Heart right ventricle (tissue), 16 donors: Measurements from ENCODE around the gene SMAD7. TPM values are rescaled to one million over a fixed set of nuclear protein-coding genes. Genes with fewer than 3 reads are reported as not detected.
A peak's percentile ranks its signal among the peaks of the same experiment; 100 is the strongest.

Experiments used
- ATAC-seq, 8 donors: fragments of 200-7000 bp; cut with Tn5 transposase; one replicate each; pipeline ENCODE4 v1.9.1; 2020; ENCODE audit warnings: mild to moderate bottlenecking in 8 of 8, moderate library complexity in 8 of 8, moderate number of reproducible peaks in 1 of 8
- DNase-seq, 2 donors: peaks; one replicate each; pipeline ENCODE4 v3.0.0-alpha.2; 2020
- H3K27ac ChIP-seq, 10 donors: fragments of 200-600 bp; sonication (generic) in 2 of 10; one replicate each; pipeline versions ENCODE4 v1.5.0 to v1.8.0; 2020 to 2022; ENCODE audit warnings: mild to moderate bottlenecking in 3 of 10
- H3K27me3 ChIP-seq, 7 donors: fragments of 200-600 bp; one replicate each; pipeline ENCODE4 v1.8.0; 2021 to 2022; ENCODE audit warnings: mild to moderate bottlenecking in 2 of 7
- H3K36me3 ChIP-seq, 9 donors: fragments of 200-600 bp; sonication (generic) in 1 of 9; one replicate each; pipeline versions ENCODE4 v1.5.0 to v1.8.0; 2020 to 2022; ENCODE audit warnings: mild to moderate bottlenecking in 2 of 9
- H3K4me1 ChIP-seq, 9 donors: fragments of 200-600 bp; sonication (generic) in 1 of 9; one replicate each; pipeline versions ENCODE4 v1.5.0 to v1.8.0; 2020 to 2022; ENCODE audit warnings: mild to moderate bottlenecking in 4 of 9
- H3K4me3 ChIP-seq, 10 donors: fragments of 200-600 bp; sonication (generic) in 2 of 10; one replicate each; pipeline versions ENCODE4 v1.5.0 to v1.8.0; 2020 to 2022; ENCODE audit warnings: mild to moderate bottlenecking in 7 of 10, moderate library complexity in 2 of 10
- H3K9me3 ChIP-seq, 11 donors: fragments of 200-600 bp in 10 of 11; sonication (generic) in 2 of 11; one replicate each; pipeline versions ENCODE4 v1.5.0 to v1.8.0; 2013 to 2022; ENCODE audit warnings: mild to moderate bottlenecking in 2 of 11, control low read depth in 1 of 11, moderate library complexity in 1 of 11
- WGBS, 2 donors: extraction: QIAGEN DNeasy Blood & Tissue Kit; methylation state at CpG; one replicate each; pipeline ENCODE4 v1.1.7; 2013; ENCODE audit warnings: inconsistent platforms in 1 of 2; 5-methylcytosine and 5-hydroxymethylcytosine counted together
- intact Hi-C, 10 donors: fragments of 100-400 bp; cut with DNase I; formaldehyde crosslinking; loops; one replicate each; pipeline versions ENCODE4 v1.11.1 to v1.14.2; 2022
- polyA plus RNA-seq, 2 donors: library from polyadenylated mRNA; stranded (reverse); fragments of 200-250 nt; gene quantifications; one replicate each; pipeline ENCODE4 v1.2.3, GENCODE V29; 2013
- total RNA-seq, 10 donors: library from RNA; stranded (reverse); fragmentation: NEBNext Ultra II Directional in 3 of 10; extraction: Animal tissue kit (Norgen Biotek cat#: 25700) in 3 of 10; gene quantifications; one replicate each; pipeline versions ENCODE4 v1.2.1 to v1.2.4, GENCODE V29; 2021 to 2023
- TF ChIP-seq, protein P1 (sequence below), 9 donors: fragments of 200-600 bp; sonication (generic) in 2 of 9; IDR thresholded peaks; one replicate each; pipeline versions ENCODE4 v1.5.0 to v1.8.0; 2021 to 2022; ENCODE audit warnings: antibody characterized with exemption in 9 of 9, mild to moderate bottlenecking in 5 of 9, moderate library complexity in 1 of 9
- donor health status: Arrhythmogenic right ventricular cardiomyopathy.
- donor health status: ischemic (EF 13 %, LVEDD 7.1; RV severe dilation, severe dysfunction).
- donor health status: healthy with polysubstance abuse.
- donor health status: DM: no; HTN: yes; CAD: no.
- donor health status: DM: no; HTN: no; CAD: no.
- donor health status: ischemic (EF 25% LVEDD 6.9; RV normal size, moderate dysfunction).
- donor health status: ischemic (EF 25% LVEDD 5.7; RV mildly dilated, moderate dysfunction).
- donor health status: healthy.
- donor health status: DM: yes; HTN: yes; CAD: no.
- donor health status: Ischemic cardiomyopathy.
- donor health status: ischemic (EF 35%, LVEDD 5.7; RV mildly dilated, moderate dysfunction).
- donor health status: nonischemic (EF 11% LVEDD 7.7; RV severe dilation, severe dysfunction).
- donor health status: DM: yes; HTN: yes; CAD: no.
- donor health status: PGD.
- donor health status: ischemic (EF 29% LVEDD 5.4; RV normal size, mild dysfunction).
- donor health status: nonischemic (EF 23%, LVEDD 6.1; RV moderate dilation, normal function).

The SMAD7 gene
- total and polyA plus RNA-seq, 12 donors = 6.7 to 28.6 (median 19.2) TPM

DNA sequence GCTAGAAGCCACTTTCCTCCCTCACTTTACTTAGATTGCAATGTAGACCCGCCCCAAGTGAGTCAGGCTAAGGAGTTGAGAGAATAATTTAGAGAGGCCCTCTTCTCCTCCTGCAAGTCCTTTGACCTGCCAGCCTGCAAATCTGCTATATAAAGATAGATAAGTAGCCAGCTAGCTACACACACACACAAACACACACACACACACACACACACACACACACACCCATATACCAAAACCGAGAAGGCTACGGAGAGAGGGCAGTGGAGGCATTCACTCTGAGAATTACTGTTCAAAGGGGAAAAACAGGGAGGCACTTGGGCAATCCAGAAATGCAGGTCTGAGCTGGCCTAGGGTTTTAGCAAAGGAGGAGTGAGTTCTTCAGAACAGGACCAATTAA, 23.0 kb upstream of the SMAD7 start:
- H3K9me3 ChIP-seq = no peaks in the 10 kb centered on the region
- H3K4me1 ChIP-seq = peaks cover 0 to 20% (median 9%) of the 10 kb centered on the region in 9 donors
- no peak overlapping the region for H3K4me3 ChIP-seq
- 63 to 83% methylated on average over 3 of the region's 3 CpGs for WGBS, 2 donors
- no peak for ATAC-seq
- DNase-seq = no peak
- no peaks in the 10 kb centered on the region for H3K36me3 ChIP-seq
- H3K27me3 ChIP-seq = peaks cover 0 to 34% (median 0%) of the 10 kb centered on the region in 7 donors
- peak overlapping the region in 2 of 10 donors; percentile 92 to 93 for H3K27ac ChIP-seq
- intact Hi-C loops = no loop called here
- TF ChIP-seq, protein P1, sequence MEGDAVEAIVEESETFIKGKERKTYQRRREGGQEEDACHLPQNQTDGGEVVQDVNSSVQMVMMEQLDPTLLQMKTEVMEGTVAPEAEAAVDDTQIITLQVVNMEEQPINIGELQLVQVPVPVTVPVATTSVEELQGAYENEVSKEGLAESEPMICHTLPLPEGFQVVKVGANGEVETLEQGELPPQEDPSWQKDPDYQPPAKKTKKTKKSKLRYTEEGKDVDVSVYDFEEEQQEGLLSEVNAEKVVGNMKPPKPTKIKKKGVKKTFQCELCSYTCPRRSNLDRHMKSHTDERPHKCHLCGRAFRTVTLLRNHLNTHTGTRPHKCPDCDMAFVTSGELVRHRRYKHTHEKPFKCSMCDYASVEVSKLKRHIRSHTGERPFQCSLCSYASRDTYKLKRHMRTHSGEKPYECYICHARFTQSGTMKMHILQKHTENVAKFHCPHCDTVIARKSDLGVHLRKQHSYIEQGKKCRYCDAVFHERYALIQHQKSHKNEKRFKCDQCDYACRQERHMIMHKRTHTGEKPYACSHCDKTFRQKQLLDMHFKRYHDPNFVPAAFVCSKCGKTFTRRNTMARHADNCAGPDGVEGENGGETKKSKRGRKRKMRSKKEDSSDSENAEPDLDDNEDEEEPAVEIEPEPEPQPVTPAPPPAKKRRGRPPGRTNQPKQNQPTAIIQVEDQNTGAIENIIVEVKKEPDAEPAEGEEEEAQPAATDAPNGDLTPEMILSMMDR (IDR thresholded peaks at IDR 0.05) = no peak

- no peaks in the 10 kb centered on the region for H3K27me3 ChIP-seq
- TF ChIP-seq, protein P1 (IDR thresholded peaks at IDR 0.05) = no peak
- DNase-seq (no peak), ATAC-seq (no peak)
- H3K4me3 ChIP-seq = no peak overlapping the region
- no peaks in the 10 kb centered on the region for H3K9me3 ChIP-seq
- H3K36me3 ChIP-seq = no peaks in the 10 kb centered on the region
- intact Hi-C loops = loop anchor here in 1 of 10 donors (10.0 kb wide), 1 partner anchor 66 kb away; no protein-coding TSS in a partner anchor
- peaks cover 0 to 6% (median 0%) of the 10 kb centered on the region in 9 donors for H3K4me1 ChIP-seq
- no peak overlapping the region for H3K27ac ChIP-seq
- WGBS, 2 donors = 75 to 78% methylated on average over 11 of the region's 11 CpGs
Measured at GRCh38 chr18:48968412-48969215, 17.8 kb upstream of the SMAD7 start.

DNA sequence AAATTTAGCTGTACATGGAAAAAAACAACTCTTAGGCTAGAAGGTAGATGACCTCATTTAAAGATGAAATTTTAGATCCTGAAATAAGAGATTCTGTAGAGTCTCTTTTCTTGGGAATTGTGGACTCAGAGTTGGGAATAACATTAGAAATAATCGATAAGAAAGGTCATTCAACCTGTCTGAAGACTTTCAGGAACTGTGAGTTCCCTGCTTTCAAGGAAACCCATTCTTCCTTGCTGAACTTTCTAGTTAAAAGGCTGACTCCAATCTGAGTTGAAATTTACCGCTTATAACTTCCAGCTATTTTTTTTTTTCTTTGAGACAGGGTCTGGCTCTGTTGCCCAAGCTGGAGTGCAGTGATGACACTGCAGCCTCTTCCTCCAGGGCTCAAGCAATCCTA, 16.8 kb upstream of the SMAD7 start:
- Histone ChIP-seq H3K36me3 (no peaks in the 10 kb centered on the region), H3K4me3 (no peak overlapping the region), H3K4me1 (peaks cover 0 to 6% (median 0%) of the 10 kb centered on the region in 9 donors), H3K27me3 (no peaks in the 10 kb centered on the region), H3K9me3 (no peaks in the 10 kb centered on the region), H3K27ac (no peak overlapping the region)
- whole genome bisulfite sequencing, 2 donors = 90 to 96% methylated on average over 2 of the region's 2 CpGs
- intact Hi-C loops = loop anchor here in 1 of 10 donors (10.0 kb wide), 1 partner anchor 67 kb away; no protein-coding TSS in a partner anchor
- DNase-seq (no peak), ATAC-seq (no peak)
- TF ChIP-seq, protein P1 (IDR thresholded peaks at IDR 0.05) = no peak

GRCh38 chr18:48966523-48966922, 15.8 kb upstream of the SMAD7 start:
- H3K4me1 ChIP-seq = peaks cover 0 to 6% (median 0%) of the 10 kb centered on the region in 9 donors

More at GRCh38 chr18:48966523-48966922, 15.8 kb upstream of the SMAD7 start:
- no peak for ATAC-seq
- WGBS, 2 donors = 95% methylated on average over 1 of the region's 1 CpG
- Histone ChIP-seq H3K4me3 (no peak overlapping the region), H3K36me3 (no peaks in the 10 kb centered on the region), H3K9me3 (no peaks in the 10 kb centered on the region), H3K27ac (no peak overlapping the region), H3K27me3 (no peaks in the 10 kb centered on the region)
- TF ChIP-seq, protein P1 (IDR thresholded peaks at IDR 0.05) = no peak
- intact Hi-C loops = loop anchor here in 1 of 10 donors (10.0 kb wide), 1 partner anchor 68 kb away; no protein-coding TSS in a partner anchor
- DNase-seq = no peak
